OCI-LY1 (cell line): ENCODE results near the gene MAGEA12.

Source experiments
- CTCF ChIP-seq: fragments of 200-600 bp; sonication (generic), shearing (Covaris generic); IDR thresholded peaks from 2 replicates; pipeline ENCODE4 v1.5.1; 2017; ENCODE audit warnings: mild to moderate bottlenecking, antibody characterized with exemption, low read length, moderate library complexity, mixed read lengths
- EZH2 ChIP-seq: fragments of 200-600 bp; sonication (generic), shearing (Covaris generic); IDR thresholded peaks from 2 replicates; pipeline ENCODE4 v1.8.0; 2017; ENCODE audit warnings: borderline replicate concordance, mixed run types, mild to moderate bottlenecking, antibody characterized with exemption, low read length, moderate library complexity, mixed read lengths

GRCh38 chrX:152735860-152736511 is 2.4 kb downstream of the MAGEA12 start:
- TF ChIP-seq CTCF (no peak), EZH2 (no peak)
